H1 (cell line): ENCODE data around the gene KCNC1. TPM values are rescaled to one million over a fixed set of nuclear protein-coding genes. Genes with fewer than 3 reads are reported as not detected.

Source experiments
- CTCF ChIA-PET: fragments of 300-600 bp; sonication (Branson Sonifier 250); formaldehyde crosslinking; loops from one replicate; lab custom pipeline; 2021; ENCODE audit not compliant: partially characterized antibody; lab: Charles Lee
- POLR2A ChIA-PET: fragments of 300-600 bp; sonication (Branson Sonifier 250); formaldehyde crosslinking; loops from one replicate; lab custom pipeline; 2021; ENCODE audit warnings: inconsistent platforms; ENCODE audit not compliant: partially characterized antibody; lab: Charles Lee
- DNase-seq, 2 experiments: peaks; one replicate each; pipeline versions ENCODE4 v3.0.0 to v3.0.0-alpha.2; 2010 to 2022; ENCODE audit warnings: low spot score in 2 of 2, low read depth in 1 of 2, mixed read lengths in 1 of 2
- FAIRE-seq: peaks from 2 replicates; lab custom pipeline; 2011; peaks lifted over from hg19 to GRCh38; lab: Jason Lieb, UNC
- H2AFZ ChIP-seq: 2 replicates; pipeline ENCODE4 v1.8.1; 2012; ENCODE audit warnings: low read length, inconsistent platforms
- H2AK5ac ChIP-seq: 2 replicates; pipeline ENCODE4 v1.6.1; 2013; ENCODE audit warnings: low read depth, low read length
- H2BK120ac ChIP-seq: replicated peaks from 2 replicates; pipeline ENCODE3; 2013; ENCODE audit warnings: low read depth, low read length, inconsistent platforms
- H2BK12ac ChIP-seq: 2 replicates; pipeline ENCODE4 v1.6.1; 2013; ENCODE audit warnings: low read depth, low read length
- H2BK15ac ChIP-seq: 2 replicates; pipeline ENCODE4 v1.6.1; 2013; ENCODE audit warnings: low read length
- H2BK20ac ChIP-seq: 2 replicates; pipeline ENCODE4 v1.6.1; 2013; ENCODE audit warnings: low read length
- H2BK5ac ChIP-seq: 2 replicates; pipeline ENCODE4 v1.6.1; 2013; ENCODE audit warnings: low read depth, low read length
- H3K14ac ChIP-seq: 2 replicates; pipeline ENCODE4 v1.6.1; 2013; ENCODE audit warnings: inconsistent platforms; ENCODE audit not compliant: insufficient read length
- H3K18ac ChIP-seq: 2 replicates; pipeline ENCODE4 v1.6.1; 2013; ENCODE audit warnings: low read length; ENCODE audit errors: extremely low read depth
- H3K23ac ChIP-seq: 2 replicates; pipeline ENCODE4 v1.6.1; 2013; ENCODE audit warnings: inconsistent platforms; ENCODE audit not compliant: insufficient read length
- H3K23me2 ChIP-seq: 2 replicates; pipeline ENCODE4 v1.6.1; 2013; ENCODE audit warnings: low read depth, low read length
- H3K27ac ChIP-seq: 2 replicates; pipeline ENCODE4 v1.6.1; 2011; ENCODE audit warnings: low read depth, low read length, inconsistent platforms
- H3K27me3 ChIP-seq, 4 experiments: replicated peaks in 1 of 4; 1 replicate in 1 of 4; 2 replicates in 3 of 4; pipeline versions ENCODE4 v1.6.1 to v1.8.1; 2011 to 2013; ENCODE audit warnings: low read length in 3 of 4, mild to moderate bottlenecking in 3 of 4, inconsistent platforms in 2 of 4, mixed read lengths in 2 of 4, moderate library complexity in 1 of 4; ENCODE audit not compliant: control insufficient read depth in 3 of 4, insufficient read depth in 3 of 4; ENCODE audit errors: extremely low read depth in 1 of 4
- H3K36me3 ChIP-seq, 4 experiments: 2 replicates each; pipeline versions ENCODE4 v1.6.1 to v1.8.1; 2011 to 2013; ENCODE audit warnings: mild to moderate bottlenecking in 4 of 4, low read length in 3 of 4, moderate library complexity in 2 of 4, control low read depth in 1 of 4, inconsistent platforms in 1 of 4; ENCODE audit not compliant: insufficient read depth in 4 of 4, control insufficient read depth in 2 of 4
- H3K4ac ChIP-seq: replicated peaks from 2 replicates; pipeline ENCODE3; 2013; ENCODE audit warnings: low read length, low read depth, mixed read lengths, inconsistent platforms; ENCODE audit not compliant: insufficient read length
- H3K4me1 ChIP-seq, 4 experiments: replicated peaks in 1 of 4; 1 replicate in 1 of 4; 2 replicates in 3 of 4; pipeline versions ENCODE4 v1.6.1 to v1.8.1; 2011 to 2013; ENCODE audit warnings: low read length in 3 of 4, inconsistent platforms in 2 of 4, mixed read lengths in 1 of 4; ENCODE audit not compliant: insufficient read depth in 4 of 4, control insufficient read depth in 3 of 4
- H3K4me2 ChIP-seq, 2 experiments: 2 replicates each; pipeline versions ENCODE4 v1.6.1 to v1.8.1; 2011 to 2013; ENCODE audit warnings: low read depth in 2 of 2, low read length in 2 of 2, control low read depth in 1 of 2, inconsistent platforms in 1 of 2, mild to moderate bottlenecking in 1 of 2; ENCODE audit not compliant: insufficient read depth in 1 of 2
- H3K4me3 ChIP-seq, 4 experiments: fragments of 200-600, 300-600 bp in 1 of 4; sonication (generic), shearing (Covaris generic), sonication (Bioruptor Twin) in 1 of 4; 2 replicates each; pipeline versions ENCODE4 v1.5.1 to v1.8.1; 2011 to 2016; ENCODE audit warnings: low read length in 4 of 4, low read depth in 3 of 4, control low read depth in 2 of 4, inconsistent platforms in 2 of 4, mild to moderate bottlenecking in 2 of 4, mixed read lengths in 1 of 4, moderate library complexity in 1 of 4; ENCODE audit not compliant: insufficient read depth in 2 of 4; ENCODE audit errors: extremely low read depth in 1 of 4
- H3K56ac ChIP-seq: replicated peaks from 2 replicates; pipeline ENCODE3; 2013; ENCODE audit warnings: low read depth, mild to moderate bottlenecking, mixed read lengths, low read length, inconsistent platforms; ENCODE audit not compliant: insufficient read length
- H3K79me1 ChIP-seq: 2 replicates; pipeline ENCODE4 v1.6.1; 2013; ENCODE audit warnings: low read depth, low read length, control low read depth
- H3K79me2 ChIP-seq, 2 experiments: 2 replicates each; pipeline versions ENCODE4 v1.6.1 to v1.8.1; 2012 to 2013; ENCODE audit warnings: low read length in 2 of 2, mild to moderate bottlenecking in 2 of 2, inconsistent platforms in 1 of 2; ENCODE audit not compliant: insufficient read depth in 2 of 2, control insufficient read depth in 1 of 2
- H3K9ac ChIP-seq, 4 experiments: replicated peaks in 1 of 4; 1 replicate in 1 of 4; 2 replicates in 3 of 4; pipeline versions ENCODE4 v1.6.1 to v1.8.1; 2011 to 2013; ENCODE audit warnings: low read depth in 3 of 4, low read length in 3 of 4, control low read depth in 2 of 4, mild to moderate bottlenecking in 2 of 4, moderate library complexity in 2 of 4, inconsistent platforms in 1 of 4; ENCODE audit errors: extremely low read depth in 1 of 4
- H3K9me3 ChIP-seq, 2 experiments: 2 replicates each; pipeline versions ENCODE4 v1.6.1 to v1.8.1; 2012 to 2013; ENCODE audit warnings: mild to moderate bottlenecking in 2 of 2, moderate library complexity in 2 of 2, control low read depth in 1 of 2, inconsistent platforms in 1 of 2, low read depth in 1 of 2, low read length in 1 of 2, mixed read lengths in 1 of 2; ENCODE audit not compliant: insufficient read depth in 2 of 2
- H4K20me1 ChIP-seq, 2 experiments: replicated peaks in 1 of 2; 2 replicates each; pipeline versions ENCODE3 to v1.8.1; 2011 to 2013; ENCODE audit warnings: inconsistent platforms in 2 of 2, low read length in 2 of 2, mild to moderate bottlenecking in 1 of 2; ENCODE audit not compliant: insufficient read depth in 2 of 2, control insufficient read depth in 1 of 2
- H4K5ac ChIP-seq: 2 replicates; pipeline ENCODE4 v1.6.1; 2013; ENCODE audit warnings: low read length, low read depth, mixed read lengths, inconsistent platforms; ENCODE audit not compliant: insufficient read length
- H4K8ac ChIP-seq: 2 replicates; pipeline ENCODE4 v1.8.0; 2013; ENCODE audit warnings: mild to moderate bottlenecking, moderate library complexity, low read length, inconsistent platforms; ENCODE audit not compliant: insufficient read depth; ENCODE audit errors: extremely low read depth
- H4K91ac ChIP-seq: replicated peaks from 2 replicates; pipeline ENCODE3; 2013; ENCODE audit warnings: low read length, mixed read lengths, inconsistent platforms; ENCODE audit not compliant: insufficient read length
- CBX8 ChIP-seq: fragments of 300-800, 300-1000 bp; sonication (generic); IDR thresholded peaks from 2 replicates; pipeline ENCODE4 v1.7.1; 2016; ENCODE audit warnings: low read depth, low read length, borderline replicate concordance
- CHD2 ChIP-seq: IDR thresholded peaks from 2 replicates; pipeline ENCODE4 v1.6.1; 2012; ENCODE audit warnings: low read length, improper control_type of control experiment
- HDAC6 ChIP-seq: IDR thresholded peaks from one replicate; pipeline ENCODE4 v1.7.1; 2012; ENCODE audit warnings: low read depth, mild to moderate bottlenecking, inconsistent platforms, low read length, moderate library complexity
- KDM1A ChIP-seq: fragments of 200-600, 300-600 bp; sonication (generic); IDR thresholded peaks from 2 replicates; pipeline ENCODE4 v1.7.1; 2016; ENCODE audit warnings: mild to moderate bottlenecking, low read length, borderline replicate concordance
- KDM5A ChIP-seq: fragments of 200-600 bp; IDR thresholded peaks from 2 replicates; pipeline ENCODE4 v1.7.1; 2012; ENCODE audit warnings: mild to moderate bottlenecking, low read length, inconsistent platforms, mixed read lengths
- NANOG ChIP-seq: IDR thresholded peaks from 2 replicates; pipeline ENCODE4 v1.6.1; 2011; ENCODE audit warnings: low read length, low read depth, mild to moderate bottlenecking, inconsistent platforms; ENCODE audit not compliant: insufficient read depth, poor library complexity, severe bottlenecking
- RAD21 ChIP-seq, 2 experiments: IDR thresholded peaks in 1 of 2; conservative IDR thresholded peaks in 1 of 2; 2 replicates each; pipeline ENCODE4 v1.6.1; 2011; ENCODE audit warnings: low read depth in 2 of 2, low read length in 2 of 2, improper control_type of control experiment in 1 of 2, inconsistent platforms in 1 of 2, mild to moderate bottlenecking in 1 of 2, moderate library complexity in 1 of 2
- RNF2 ChIP-seq: fragments of 200-900, 300-1000 bp; sonication (generic); IDR thresholded peaks from 2 replicates; pipeline ENCODE4 v1.7.1; 2016; ENCODE audit warnings: borderline replicate concordance, low read depth, mild to moderate bottlenecking, antibody characterized with exemption, low read length; ENCODE audit not compliant: poor library complexity, severe bottlenecking; ENCODE audit errors: missing control alignments
- RXRA ChIP-seq: IDR thresholded peaks from 2 replicates; pipeline ENCODE4 v1.6.1; 2011; ENCODE audit warnings: low read depth, mild to moderate bottlenecking, low read length, moderate library complexity; ENCODE audit not compliant: insufficient read depth
- SP1 ChIP-seq: IDR thresholded peaks from 2 replicates; pipeline ENCODE4 v1.6.1; 2011; ENCODE audit warnings: low read depth, low read length
- SP4 ChIP-seq: IDR thresholded peaks from 2 replicates; pipeline ENCODE4 v1.6.1; 2012; ENCODE audit warnings: low read length, inconsistent platforms
- TAF7 ChIP-seq: optimal IDR thresholded peaks from 2 replicates; pipeline ENCODE3; 2011; ENCODE audit warnings: low read depth, mild to moderate bottlenecking, inconsistent platforms, low read length, moderate library complexity, borderline replicate concordance
- WGBS, 2 experiments: shearing (Covaris generic) in 1 of 2; methylation state at CpG; one replicate each; pipeline versions ENCODE4 v1.1.6 to v1.1.7; 2013 to 2015; ENCODE audit warnings: low lambda C conversion rate in 2 of 2, mixed read lengths in 2 of 2, inconsistent platforms in 1 of 2, low coverage in 1 of 2, missing lambda C conversion rate in 1 of 2; ENCODE audit not compliant: insufficient replicate concordance in 2 of 2, insufficient coverage in 1 of 2, insufficient read length in 1 of 2; ENCODE audit errors: extremely low coverage in 1 of 2, missing lambda C conversion rate in 1 of 2; 5-methylcytosine and 5-hydroxymethylcytosine counted together
- polyA plus RNA-seq, 7 experiments: library from polyadenylated mRNA; depleted of rRNA in 3 of 7; stranded (reverse) in 5 of 7; unstranded in 2 of 7; fragments of >200 nt in 5 of 7; fragments of 200-250 nt in 2 of 7; gene quantifications; 1 replicate in 5 of 7; 2 replicates in 1 of 7; 4 replicates in 1 of 7; pipeline versions ENCODE4 v1.2.1 to v1.2.3, GENCODE V29; 2011 to 2013; ENCODE audit warnings: missing spikeins in 2 of 7, mixed read lengths in 2 of 7
- total RNA-seq: library from RNA; stranded (reverse); fragmentation: NEBNext Ultra II Directional; extraction: Animal tissue kit (Norgen Biotek cat#: 25700); gene quantifications from 2 replicates; pipeline ENCODE4 v1.2.1, GENCODE V29; 2021
- TF ChIP-seq, protein P1 (sequence below): IDR thresholded peaks from 2 replicates; pipeline ENCODE4 v1.6.1; 2011; ENCODE audit warnings: low read length, improper control_type of control experiment

KCNC1 gene
- total and polyA plus RNA-seq, 2 of the 8 experiments (the other 6 are each of a cell fraction or from before 2014, with no cell fraction given), result 0.11 to 0.26 TPM

DNA sequence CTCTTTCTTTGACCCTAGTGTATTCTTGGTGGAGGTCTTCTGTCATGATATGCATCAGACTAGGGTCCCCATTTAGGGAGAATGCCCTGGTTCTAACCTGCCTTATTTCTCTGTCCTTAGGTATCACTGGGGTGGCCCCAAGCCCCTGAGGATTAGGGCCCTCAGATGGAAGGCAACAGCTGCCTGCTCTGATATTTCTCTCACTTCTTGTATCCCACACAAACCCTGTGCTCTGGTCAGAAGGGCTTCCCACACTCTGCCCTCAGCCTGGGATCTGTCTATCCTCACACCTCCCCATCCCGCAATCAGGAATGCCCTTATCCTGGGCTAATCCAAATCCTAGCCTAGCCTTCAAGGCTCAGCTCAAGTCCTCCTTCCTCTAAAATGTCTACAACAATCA lies 75.5 kb downstream of the KCNC1 start:
- Histone ChIP-seq H4K20me1 (no peaks in the 10 kb centered on the region), H2BK12ac (no peak overlapping the region), H3K27ac (no peak overlapping the region), H3K79me2 (no peaks in the 10 kb centered on the region), H3K36me3 (no peaks in the 10 kb centered on the region), H3K9me3 (no peaks in the 10 kb centered on the region), H2BK120ac (no peak overlapping the region), H3K18ac (no peak overlapping the region), H3K23me2 (no peaks in the 10 kb centered on the region), H3K9ac (no peak overlapping the region), H3K4me1 (no peaks in the 10 kb centered on the region), H3K14ac (no peak overlapping the region), H2AK5ac (no peak overlapping the region), H2BK5ac (no peak overlapping the region), H4K5ac (no peak overlapping the region), H3K4me3 (no peak overlapping the region), H3K27me3 (no peaks in the 10 kb centered on the region; a peak in 1 of 7 replicates), H2AFZ (no peak overlapping the region), H3K4me2 (no peak overlapping the region), H4K8ac (no peak overlapping the region), H3K23ac (no peak overlapping the region), H3K56ac (no peak overlapping the region), H3K79me1 (no peaks in the 10 kb centered on the region), H2BK20ac (no peak overlapping the region), H3K4ac (no peak overlapping the region), H2BK15ac (no peak overlapping the region), H4K91ac (no peak overlapping the region)
- FAIRE-seq, result no peak
- DNase-seq, result no peak
- ChIA-PET POLR2A (no interaction called here), CTCF (interaction anchor here (1.3 to 10.9 kb wide), 8 partner anchors 8 to 80 kb away, joined by 3 to 79 read pairs (median 8); no protein-coding TSS in a partner anchor)
- 92% methylated on average over 1 of the region's 1 CpG; no CpG with 5 or more reads in 1 of the 2 experiments for WGBS, 2 experiments
- TF ChIP-seq NANOG (no peak), TAF7 (no peak), CBX8 (no peak), KDM5A (no peak), HDAC6 (no peak), KDM1A (no peak), RXRA (no peak), SP1 (no peak), CHD2 (no peak), RNF2 (no peak), RAD21 (IDR thresholded peaks at IDR 0.05 in 1 of 2, conservative IDR thresholded peaks at IDR 0.05 in 1 of 2; ENCODE audit: low read depth in 2 of 2, low read length in 2 of 2) (no peak), SP4 (no peak)
- TF ChIP-seq, protein P1, sequence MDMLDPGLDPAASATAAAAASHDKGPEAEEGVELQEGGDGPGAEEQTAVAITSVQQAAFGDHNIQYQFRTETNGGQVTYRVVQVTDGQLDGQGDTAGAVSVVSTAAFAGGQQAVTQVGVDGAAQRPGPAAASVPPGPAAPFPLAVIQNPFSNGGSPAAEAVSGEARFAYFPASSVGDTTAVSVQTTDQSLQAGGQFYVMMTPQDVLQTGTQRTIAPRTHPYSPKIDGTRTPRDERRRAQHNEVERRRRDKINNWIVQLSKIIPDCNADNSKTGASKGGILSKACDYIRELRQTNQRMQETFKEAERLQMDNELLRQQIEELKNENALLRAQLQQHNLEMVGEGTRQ, result no peak
